Measurements from ENCODE around the gene YWHAH.

The YWHAH gene

GRCh38 chr22:31929167-31929930 lies 15.0 kb upstream of the YWHAH start:
- ChIA-PET POLR2A (no interaction called here), CTCF (interaction anchor here (0.5 to 1.9 kb wide), 2 partner anchors 20 to 31 kb away, joined by 3 to 5 read pairs; no protein-coding TSS in a partner anchor)
- DNase-seq, result no peak
- Histone ChIP-seq H3K36me3 (ENCODE audit: control insufficient read depth in 4 of 4, insufficient read depth in 4 of 4, low read length in 3 of 4) (no peaks in the 10 kb centered on the region), H3K9me3 (ENCODE audit: control extremely low read depth in 1 of 5, control insufficient read depth in 4 of 5, insufficient read depth in 2 of 5, low read depth in 1 of 5, low read length in 4 of 5) (no peaks in the 10 kb centered on the region), H3K27ac (ENCODE audit: insufficient read depth in 1 of 2, low read depth in 1 of 2, low read length in 2 of 2, poor library complexity in 1 of 2, severe bottlenecking in 2 of 2) (no peak overlapping the region), H3K4me3 (ENCODE audit: control insufficient read depth in 1 of 7, extremely low read depth in 1 of 7, insufficient read depth in 4 of 7, low read depth in 2 of 7, low read length in 6 of 7) (no peak overlapping the region), H3K27me3 (replicated peaks in 2 of 5; ENCODE audit: control insufficient read depth in 4 of 5, insufficient read depth in 5 of 5, low read length in 4 of 5) (peaks cover 0 to 2% (median 0%) of the 10 kb centered on the region in 5 experiments), H3K4me1 (ENCODE audit: control extremely low read depth in 1 of 4, control insufficient read depth in 4 of 4, insufficient read depth in 4 of 4, low read length in 3 of 4) (no peaks in the 10 kb centered on the region)
- 82% methylated on average over 8 of the region's 8 CpGs for WGBS (ENCODE audit: insufficient coverage)

- no peaks in the 10 kb centered on the region for H3K27me3 ChIP-seq (replicated peaks in 2 of 5; ENCODE audit: control insufficient read depth in 4 of 5, insufficient read depth in 5 of 5, low read length in 4 of 5)
- POLR2A ChIA-PET, result no interaction called here
- CTCF ChIA-PET, result no interaction called here
- no peak overlapping the region for H3K27ac ChIP-seq (ENCODE audit: insufficient read depth in 1 of 2, low read depth in 1 of 2, low read length in 2 of 2, poor library complexity in 1 of 2, severe bottlenecking in 2 of 2)
- WGBS (ENCODE audit: insufficient coverage), result 79% methylated on average over 3 of the region's 5 CpGs
- no peaks in the 10 kb centered on the region for H3K36me3 ChIP-seq (ENCODE audit: control insufficient read depth in 4 of 4, insufficient read depth in 4 of 4, low read length in 3 of 4)
- H3K9me3 ChIP-seq (ENCODE audit: control extremely low read depth in 1 of 5, control insufficient read depth in 4 of 5, insufficient read depth in 2 of 5, low read depth in 1 of 5, low read length in 4 of 5), result no peaks in the 10 kb centered on the region
- DNase-seq, result no peak
- no peaks in the 10 kb centered on the region for H3K4me1 ChIP-seq (ENCODE audit: control extremely low read depth in 1 of 4, control insufficient read depth in 4 of 4, insufficient read depth in 4 of 4, low read length in 3 of 4)
- H3K4me3 ChIP-seq (ENCODE audit: control insufficient read depth in 1 of 7, extremely low read depth in 1 of 7, insufficient read depth in 4 of 7, low read depth in 2 of 7, low read length in 6 of 7), result no peak overlapping the region
Measured at GRCh38 chr22:31932863-31933262, 11.5 kb upstream of the YWHAH start.

- Histone ChIP-seq H3K4me3 (ENCODE audit: control insufficient read depth in 1 of 7, extremely low read depth in 1 of 7, insufficient read depth in 4 of 7, low read depth in 2 of 7, low read length in 6 of 7) (no peak overlapping the region), H3K36me3 (ENCODE audit: control insufficient read depth in 4 of 4, insufficient read depth in 4 of 4, low read length in 3 of 4) (no peaks in the 10 kb centered on the region), H3K27me3 (replicated peaks in 2 of 5; ENCODE audit: control insufficient read depth in 4 of 5, insufficient read depth in 5 of 5, low read length in 4 of 5) (no peaks in the 10 kb centered on the region), H3K9me3 (ENCODE audit: control extremely low read depth in 1 of 5, control insufficient read depth in 4 of 5, insufficient read depth in 2 of 5, low read depth in 1 of 5, low read length in 4 of 5) (no peaks in the 10 kb centered on the region), H3K27ac (ENCODE audit: insufficient read depth in 1 of 2, low read depth in 1 of 2, low read length in 2 of 2, poor library complexity in 1 of 2, severe bottlenecking in 2 of 2) (no peak overlapping the region), H3K4me1 (ENCODE audit: control extremely low read depth in 1 of 4, control insufficient read depth in 4 of 4, insufficient read depth in 4 of 4, low read length in 3 of 4) (no peaks in the 10 kb centered on the region)
- ChIA-PET POLR2A (no interaction called here), CTCF (no interaction called here)
- WGBS (ENCODE audit: insufficient coverage), result 97% methylated on average over 6 of the region's 6 CpGs
- no peak for DNase-seq
Measured at GRCh38 chr22:31933406-31933805, 10.9 kb upstream of the YWHAH start.

GRCh38 chr22:31933816-31934482 lies 10.4 kb upstream of the YWHAH start:
- no peaks in the 10 kb centered on the region for H3K9me3 ChIP-seq (ENCODE audit: control extremely low read depth in 1 of 5, control insufficient read depth in 4 of 5, insufficient read depth in 2 of 5, low read depth in 1 of 5, low read length in 4 of 5)
- no peaks in the 10 kb centered on the region for H3K4me1 ChIP-seq (ENCODE audit: control extremely low read depth in 1 of 4, control insufficient read depth in 4 of 4, insufficient read depth in 4 of 4, low read length in 3 of 4)
- no peak overlapping the region for H3K27ac ChIP-seq (ENCODE audit: insufficient read depth in 1 of 2, low read depth in 1 of 2, low read length in 2 of 2, poor library complexity in 1 of 2, severe bottlenecking in 2 of 2)
- no peaks in the 10 kb centered on the region for H3K27me3 ChIP-seq (replicated peaks in 2 of 5; ENCODE audit: control insufficient read depth in 4 of 5, insufficient read depth in 5 of 5, low read length in 4 of 5)
- POLR2A ChIA-PET, result no interaction called here
- H3K36me3 ChIP-seq (ENCODE audit: control insufficient read depth in 4 of 4, insufficient read depth in 4 of 4, low read length in 3 of 4), result no peaks in the 10 kb centered on the region
- no peak overlapping the region for H3K4me3 ChIP-seq (ENCODE audit: control insufficient read depth in 1 of 7, extremely low read depth in 1 of 7, insufficient read depth in 4 of 7, low read depth in 2 of 7, low read length in 6 of 7)
- 99% methylated on average over 16 of the region's 17 CpGs for WGBS (ENCODE audit: insufficient coverage)
- DNase-seq, result no peak
- CTCF ChIA-PET, result no interaction called here

GRCh38 chr22:31935961-31936635 lies 8.2 kb upstream of the YWHAH start:
- CTCF ChIA-PET, result interaction anchor here (0.6 kb wide), 1 partner anchor 21 kb away, joined by 3 read pairs; no protein-coding TSS in a partner anchor

GRCh38 chr22:31937341-31937740 lies 7.0 kb upstream of the YWHAH start:
- WGBS (ENCODE audit: insufficient coverage), result 92% methylated on average over 2 of the region's 3 CpGs
- no peak overlapping the region for H3K4me3 ChIP-seq (ENCODE audit: control insufficient read depth in 1 of 7, extremely low read depth in 1 of 7, insufficient read depth in 4 of 7, low read depth in 2 of 7, low read length in 6 of 7)
- POLR2A ChIA-PET, result no interaction called here
- H3K27ac ChIP-seq (ENCODE audit: insufficient read depth in 1 of 2, low read depth in 1 of 2, low read length in 2 of 2, poor library complexity in 1 of 2, severe bottlenecking in 2 of 2), result no peak overlapping the region
- no peaks in the 10 kb centered on the region for H3K36me3 ChIP-seq (ENCODE audit: control insufficient read depth in 4 of 4, insufficient read depth in 4 of 4, low read length in 3 of 4)
- H3K27me3 ChIP-seq (replicated peaks in 2 of 5; ENCODE audit: control insufficient read depth in 4 of 5, insufficient read depth in 5 of 5, low read length in 4 of 5), result no peaks in the 10 kb centered on the region
- CTCF ChIA-PET, result no interaction called here
- no peaks in the 10 kb centered on the region for H3K9me3 ChIP-seq (ENCODE audit: control extremely low read depth in 1 of 5, control insufficient read depth in 4 of 5, insufficient read depth in 2 of 5, low read depth in 1 of 5, low read length in 4 of 5)
- peak; percentile 36 to 76 (median 61) for DNase-seq
- H3K4me1 ChIP-seq (ENCODE audit: control extremely low read depth in 1 of 4, control insufficient read depth in 4 of 4, insufficient read depth in 4 of 4, low read length in 3 of 4), result peaks cover 0 to 2% (median 0%) of the 10 kb centered on the region in 4 experiments

More at GRCh38 chr22:31935961-31936635, 8.2 kb upstream of the YWHAH start:
- Histone ChIP-seq H3K27ac (ENCODE audit: insufficient read depth in 1 of 2, low read depth in 1 of 2, low read length in 2 of 2, poor library complexity in 1 of 2, severe bottlenecking in 2 of 2) (no peak overlapping the region), H3K9me3 (ENCODE audit: control extremely low read depth in 1 of 5, control insufficient read depth in 4 of 5, insufficient read depth in 2 of 5, low read depth in 1 of 5, low read length in 4 of 5) (no peaks in the 10 kb centered on the region), H3K4me3 (ENCODE audit: control insufficient read depth in 1 of 7, extremely low read depth in 1 of 7, insufficient read depth in 4 of 7, low read depth in 2 of 7, low read length in 6 of 7) (no peak overlapping the region), H3K4me1 (ENCODE audit: control extremely low read depth in 1 of 4, control insufficient read depth in 4 of 4, insufficient read depth in 4 of 4, low read length in 3 of 4) (no peaks in the 10 kb centered on the region), H3K27me3 (replicated peaks in 2 of 5; ENCODE audit: control insufficient read depth in 4 of 5, insufficient read depth in 5 of 5, low read length in 4 of 5) (no peaks in the 10 kb centered on the region), H3K36me3 (ENCODE audit: control insufficient read depth in 4 of 4, insufficient read depth in 4 of 4, low read length in 3 of 4) (no peaks in the 10 kb centered on the region)
- no peak for DNase-seq
- POLR2A ChIA-PET, result no interaction called here
- 100% methylated on average over 2 of the region's 4 CpGs for WGBS (ENCODE audit: insufficient coverage)

GRCh38 chr22:31938296-31938695 lies 6.0 kb upstream of the YWHAH start:
- CTCF ChIA-PET, result no interaction called here
- Histone ChIP-seq H3K4me3 (ENCODE audit: control insufficient read depth in 1 of 7, extremely low read depth in 1 of 7, insufficient read depth in 4 of 7, low read depth in 2 of 7, low read length in 6 of 7) (no peak overlapping the region), H3K4me1 (ENCODE audit: control extremely low read depth in 1 of 4, control insufficient read depth in 4 of 4, insufficient read depth in 4 of 4, low read length in 3 of 4) (peaks cover 0 to 11% (median under 1%) of the 10 kb centered on the region in 4 experiments), H3K27ac (ENCODE audit: insufficient read depth in 1 of 2, low read depth in 1 of 2, low read length in 2 of 2, poor library complexity in 1 of 2, severe bottlenecking in 2 of 2) (no peak overlapping the region), H3K27me3 (replicated peaks in 2 of 5; ENCODE audit: control insufficient read depth in 4 of 5, insufficient read depth in 5 of 5, low read length in 4 of 5) (no peaks in the 10 kb centered on the region), H3K9me3 (ENCODE audit: control extremely low read depth in 1 of 5, control insufficient read depth in 4 of 5, insufficient read depth in 2 of 5, low read depth in 1 of 5, low read length in 4 of 5) (no peaks in the 10 kb centered on the region), H3K36me3 (ENCODE audit: control insufficient read depth in 4 of 4, insufficient read depth in 4 of 4, low read length in 3 of 4) (no peaks in the 10 kb centered on the region)
- 82% methylated on average over 8 of the region's 8 CpGs for WGBS (ENCODE audit: insufficient coverage)
- POLR2A ChIA-PET, result no interaction called here
- DNase-seq, result no peak
